K562 (cell line): ENCODE measurements around the gene AUNIP. TPM values are rescaled to one million over a fixed set of nuclear protein-coding genes. Genes with fewer than 3 reads are reported as not detected.

ENCODE experiments used
- ATAC-seq: fragments of 200-7000 bp; cut with Tn5 transposase; 3 replicates; pipeline ENCODE4 v1.9.1; 2020; ENCODE audit warnings: moderate library complexity
- BruUV-seq: library from RNA; stranded (reverse); fragments of 400-500 nt; replicated peaks from 2 replicates; lab custom pipeline; 2021; lab: Mats Ljungman, UMichigan
- CTCF ChIA-PET: fragments of 300-600 bp; formaldehyde crosslinking; extraction: SDS; loops from one replicate; lab custom pipeline; 2021; ENCODE audit warnings: low intra/inter-chr PET ratio; lab: Yijun Ruan, JAX
- POLR2A ChIA-PET: fragments of 300-600, 350-650 bp; sonication (Branson Sonifier 250); formaldehyde crosslinking; extraction: SDS; loops from one replicate; lab custom pipeline; 2021; ENCODE audit warnings: antibody characterized with exemption, inconsistent platforms; lab: Yijun Ruan, JAX
- DNase-seq, 4 experiments: peaks; one replicate each; pipeline versions ENCODE4 v3.0.0 to v3.0.0-alpha.2; 2011 to 2018; ENCODE audit warnings: low spot score in 3 of 4, mixed read lengths in 3 of 4; ENCODE audit errors: extremely low read depth in 1 of 4
- FAIRE-seq: peaks from 2 replicates; lab custom pipeline; 2011; peaks lifted over from hg19 to GRCh38; lab: Jason Lieb, UNC
- H2AFZ ChIP-seq: 2 replicates; pipeline ENCODE4 v1.6.0; 2011; ENCODE audit warnings: low read depth, low read length, control low read depth, inconsistent platforms
- H3K27ac ChIP-seq: fragments of 200-600 bp; 3 replicates; pipeline ENCODE4 v1.8.0; 2011; ENCODE audit warnings: low read depth, mild to moderate bottlenecking, control low read depth, inconsistent platforms, low read length, moderate library complexity, mixed read lengths; ENCODE audit errors: extremely low read depth
- H3K27me3 ChIP-seq, 2 experiments: fragments of 300-600 bp in 1 of 2; 2 replicates in 1 of 2; 3 replicates in 1 of 2; pipeline versions ENCODE4 v1.6.0 to v1.8.0; 2011; ENCODE audit warnings: inconsistent platforms in 2 of 2, low read length in 2 of 2, mild to moderate bottlenecking in 1 of 2, mixed read lengths in 1 of 2, moderate library complexity in 1 of 2; ENCODE audit not compliant: control insufficient read depth in 2 of 2, insufficient read depth in 2 of 2
- H3K36me3 ChIP-seq: fragments of 300-600 bp; 3 replicates; pipeline ENCODE4 v1.8.0; 2011; ENCODE audit warnings: mild to moderate bottlenecking, low read length, inconsistent platforms; ENCODE audit not compliant: control insufficient read depth, insufficient read depth
- H3K4me1 ChIP-seq, 2 experiments: fragments of 200-600 bp in 1 of 2; replicated peaks in 1 of 2; 2 replicates in 1 of 2; 3 replicates in 1 of 2; pipeline versions ENCODE4 v1.5.1 to v1.8.0; 2011; ENCODE audit warnings: inconsistent platforms in 2 of 2, low read length in 2 of 2, mild to moderate bottlenecking in 1 of 2, mixed read lengths in 1 of 2, moderate library complexity in 1 of 2; ENCODE audit not compliant: control insufficient read depth in 2 of 2, insufficient read depth in 2 of 2
- H3K4me2 ChIP-seq: 2 replicates; pipeline ENCODE4 v1.6.1; 2011; ENCODE audit warnings: low read length, control low read depth, inconsistent platforms, mixed read lengths; ENCODE audit not compliant: insufficient read depth
- H3K4me3 ChIP-seq: fragments of 200-600 bp; sonication (generic), shearing (Covaris generic); 2 replicates; pipeline ENCODE4 v1.5.1; 2016; ENCODE audit warnings: control low read depth, inconsistent platforms
- H3K79me2 ChIP-seq: fragments of 200-600 bp; 3 replicates; pipeline ENCODE4 v1.8.0; 2011; ENCODE audit warnings: low read length, inconsistent platforms; ENCODE audit not compliant: control insufficient read depth, insufficient read depth
- H3K9ac ChIP-seq, 2 experiments: 2 replicates each; pipeline versions ENCODE4 v1.6.0 to v1.6.1; 2011; ENCODE audit warnings: low read depth in 2 of 2, low read length in 2 of 2, control low read depth in 1 of 2, inconsistent platforms in 1 of 2, mild to moderate bottlenecking in 1 of 2, mixed read lengths in 1 of 2; ENCODE audit not compliant: insufficient read depth in 1 of 2
- H3K9me1 ChIP-seq: one replicate; pipeline ENCODE4 v1.6.0; 2011; ENCODE audit warnings: inconsistent platforms, mild to moderate bottlenecking, low read length, moderate library complexity; ENCODE audit not compliant: control insufficient read depth, insufficient read depth
- H3K9me3 ChIP-seq: replicated peaks from 2 replicates; pipeline ENCODE4 v1.5.1; 2011; ENCODE audit warnings: low read depth, low read length, inconsistent platforms; ENCODE audit not compliant: control insufficient read depth, insufficient read depth
- H4K20me1 ChIP-seq: replicated peaks from 2 replicates; pipeline ENCODE4 v1.6.1; 2011; ENCODE audit warnings: low read length, inconsistent platforms, mixed read lengths; ENCODE audit not compliant: control insufficient read depth, insufficient read depth
- ARID2 ChIP-seq: fragments of 450-650 bp; IDR thresholded peaks from 2 replicates; pipeline ENCODE4 v1.6.1; 2017; ENCODE audit warnings: antibody characterized with exemption, mild to moderate bottlenecking
- CAMTA2 ChIP-seq: fragments of 250-450 bp; sonication (Bioruptor Pico); conservative IDR thresholded peaks from 2 replicates; pipeline ENCODE4 v1.5.1; 2022
- SPI1 ChIP-seq: IDR thresholded peaks from 2 replicates; pipeline ENCODE4 v1.6.1; 2011; ENCODE audit warnings: low read depth, low read length, control low read depth, borderline replicate concordance
- THRA ChIP-seq: fragments of 450-650 bp; IDR thresholded peaks from 2 replicates; pipeline ENCODE4 v1.6.1; 2017; ENCODE audit warnings: mild to moderate bottlenecking, moderate library complexity
- ZC3H11A ChIP-seq: IDR thresholded peaks from 2 replicates; pipeline ENCODE4 v1.6.1; 2012; ENCODE audit warnings: low read depth, low read length, improper control_type of control experiment
- ZNF445 ChIP-seq: fragments of 250-450 bp; sonication (Bioruptor Pico); IDR thresholded peaks from 2 replicates; pipeline ENCODE4 v1.4.0; 2020; ENCODE audit warnings: low read depth, mild to moderate bottlenecking, moderate library complexity
- WGBS: fragments of 100-300 bp; shearing (Covaris generic); methylation state at CpG from one replicate; pipeline ENCODE4 v1.1.6; 2016; ENCODE audit warnings: low coverage, mixed read lengths; ENCODE audit not compliant: insufficient coverage; ENCODE audit errors: missing lambda C conversion rate; 5-methylcytosine and 5-hydroxymethylcytosine counted together
- in situ Hi-C: fragments of 300-500 bp; cut with MboI; formaldehyde crosslinking; loops from 4 replicates; pipeline ENCODE4 v1.15.0; 2018; ENCODE audit warnings: inconsistent platforms, mixed read lengths
- intact Hi-C: fragments of 100-400 bp; cut with micrococcal nuclease; formaldehyde crosslinking; loops from 2 replicates; pipeline ENCODE4 v1.14.2; 2022
- polyA plus RNA-seq, 8 experiments: library from polyadenylated mRNA; depleted of rRNA in 4 of 8; stranded (reverse) in 5 of 8; unstranded in 3 of 8; fragments of >200 nt; fragmentation: Nextera tagmentation in 2 of 8; fragmentation: Illumina TruSeq in 1 of 8; extraction: Ambion mirVana in 2 of 8; extraction: Trizol in 1 of 8; gene quantifications; 2 replicates each; pipeline versions ENCODE4 v1.2.1 to v1.2.3, GENCODE V29; 2011 to 2014; ENCODE audit warnings: inconsistent platforms in 1 of 8, missing spikeins in 1 of 8
- total RNA-seq, 7 experiments: library from RNA; depleted of rRNA in 6 of 7; stranded (reverse); fragments of >200 nt in 6 of 7; fragmentation: Illumina TruSeq in 2 of 7; extraction: Trizol in 2 of 7; gene quantifications; 2 replicates each; pipeline versions ENCODE4 v1.2.1 to v1.2.3, GENCODE V29; 2011 to 2021; ENCODE audit warnings: low replicate concordance in 1 of 7

Gene AUNIP
- total and polyA plus RNA-seq, 9 of the 15 experiments (the other 6 are each of a cell fraction or from before 2014, with no cell fraction given) = 12.1 to 53.8 (median 47.1) TPM

- no peaks in the 10 kb centered on the region for H3K36me3 ChIP-seq
- intact Hi-C loops = no loop called here
- no TSS peak for BruUV-seq
- FAIRE-seq = no peak
- WGBS = 49% methylated on average over 2 of the region's 2 CpGs
- in situ Hi-C loops = no loop called here
- TF ChIP-seq ZNF445 (CRISPR knock-in tag) (no peak), SPI1 (peak; percentile 97), THRA (no peak), CAMTA2 (CRISPR knock-in tag) (no peak), ZC3H11A (no peak), ARID2 (no peak)
- H3K4me1 ChIP-seq = peaks cover 42 to 45% of the 10 kb centered on the region in 2 experiments
- no peak for ATAC-seq
- no peak overlapping the region for H3K4me3 ChIP-seq
- no peak overlapping the region for H3K27ac ChIP-seq
- POLR2A ChIA-PET = interaction anchor here (0.6 to 1.5 kb wide), 3 partner anchors 9 to 1229 kb away, joined by 4 to 6 read pairs (median 4); partner anchors contain the start of gene SRRM1
- peaks cover 10% of the 10 kb centered on the region; the same call in 2 of the 3 replicates for H3K79me2 ChIP-seq
- no peak for DNase-seq
- no peak overlapping the region for H2AFZ ChIP-seq
- H3K9ac ChIP-seq = no peak overlapping the region
- no peaks in the 10 kb centered on the region for H3K9me1 ChIP-seq
- no peaks in the 10 kb centered on the region for H3K27me3 ChIP-seq
- H3K9me3 ChIP-seq = no peaks in the 10 kb centered on the region
- no peaks in the 10 kb centered on the region for H4K20me1 ChIP-seq
- CTCF ChIA-PET = no interaction called here
- H3K4me2 ChIP-seq = no peak overlapping the region
These were observed 13.5 kb upstream of the AUNIP start for GRCh38 chr1:25872713-25873112.
